GM12878 (cell line): ENCODE data around the gene LIN37. TPM values are rescaled to one million over a fixed set of nuclear protein-coding genes. Genes with fewer than 3 reads are reported as not detected.

Experiments used
- ATAC-seq: fragments of 200-7000 bp; cut with Tn5 transposase; 3 replicates; pipeline ENCODE4 v1.9.1; 2020; ENCODE audit warnings: mild to moderate bottlenecking, moderate library complexity
- BruUV-seq: library from RNA; stranded (reverse); fragments of 400-500 nt; replicated peaks from 2 replicates; lab custom pipeline; 2021; lab: Mats Ljungman, UMichigan
- CTCF ChIA-PET: fragments of 300-600 bp; sonication (Branson Sonifier 250); formaldehyde crosslinking; extraction: SDS; loops from one replicate; lab custom pipeline; 2021; ENCODE audit warnings: inconsistent platforms; lab: Yijun Ruan, JAX
- POLR2A ChIA-PET: fragments of 350-600 bp; formaldehyde crosslinking; extraction: SDS; loops from one replicate; lab custom pipeline; 2021; ENCODE audit warnings: inconsistent platforms; lab: Charles Lee
- RAD21 ChIA-PET: fragments of 300-600 bp; sonication (Branson Sonifier 250); formaldehyde crosslinking; loops from one replicate; lab custom pipeline; 2023; ENCODE audit warnings: antibody characterized with exemption; ENCODE audit not compliant: unreplicated experiment; lab: Charles Lee
- SMC1A ChIA-PET: fragments of 300-600 bp; sonication (Branson Sonifier 250); formaldehyde crosslinking; loops from one replicate; lab custom pipeline; 2023; ENCODE audit not compliant: unreplicated experiment, uncharacterized antibody; lab: Charles Lee
- DNase-seq: peaks from one replicate; pipeline ENCODE4 v3.0.0-alpha.2; 2011; ENCODE audit warnings: low read depth, low spot score
- FAIRE-seq: peaks from 3 replicates; lab custom pipeline; 2011; peaks lifted over from hg19 to GRCh38; lab: Jason Lieb, UNC
- H2AFZ ChIP-seq: 2 replicates; pipeline ENCODE4 v1.6.0; 2011; ENCODE audit warnings: low read depth, low read length, control low read depth; ENCODE audit not compliant: control insufficient read depth
- H3K27ac ChIP-seq: 2 replicates; pipeline ENCODE4 v1.5.1; 2011; ENCODE audit warnings: control low read depth; ENCODE audit not compliant: control insufficient read depth, insufficient read depth
- H3K27me3 ChIP-seq, 2 experiments: replicated peaks in 1 of 2; 2 replicates each; pipeline versions ENCODE4 v1.6.0 to v1.6.1; 2011; ENCODE audit warnings: low read length in 1 of 2; ENCODE audit not compliant: control insufficient read depth in 2 of 2, insufficient read depth in 2 of 2
- H3K36me3 ChIP-seq, 2 experiments: 2 replicates each; pipeline ENCODE4 v1.5.1; 2011; ENCODE audit warnings: low read length in 1 of 2; ENCODE audit not compliant: control insufficient read depth in 2 of 2, insufficient read depth in 2 of 2
- H3K4me1 ChIP-seq: 2 replicates; pipeline ENCODE4 v1.6.1; 2011; ENCODE audit warnings: mild to moderate bottlenecking, low read length, moderate library complexity, mixed read lengths; ENCODE audit not compliant: control insufficient read depth, insufficient read depth
- H3K4me2 ChIP-seq: 2 replicates; pipeline ENCODE4 v1.6.0; 2011; ENCODE audit warnings: control low read depth; ENCODE audit not compliant: control insufficient read depth, insufficient read depth
- H3K4me3 ChIP-seq: fragments of 200-600 bp; sonication (generic); 2 replicates; pipeline ENCODE4 v1.5.1; 2016
- H3K79me2 ChIP-seq: 2 replicates; pipeline ENCODE4 v1.6.0; 2011; ENCODE audit warnings: low read length; ENCODE audit not compliant: control insufficient read depth, insufficient read depth
- H3K9ac ChIP-seq: 2 replicates; pipeline ENCODE4 v1.8.0; 2011; ENCODE audit warnings: low read length, control low read depth, mixed read lengths; ENCODE audit not compliant: control insufficient read depth, insufficient read depth
- H3K9me3 ChIP-seq: replicated peaks from 3 replicates; pipeline ENCODE4 v1.5.1; 2011; ENCODE audit warnings: mild to moderate bottlenecking, low read length; ENCODE audit not compliant: control insufficient read depth, insufficient read depth
- H4K20me1 ChIP-seq: 2 replicates; pipeline ENCODE4 v1.6.0; 2011; ENCODE audit not compliant: control insufficient read depth, insufficient read depth
- BHLHE40 ChIP-seq, 2 experiments: fragments of 450-650 bp in 1 of 2; IDR thresholded peaks; 2 replicates each; pipeline ENCODE4 v1.6.1; 2011 to 2017; ENCODE audit warnings: low read depth in 2 of 2, borderline replicate concordance in 1 of 2, improper control_type of control experiment in 1 of 2, low read length in 1 of 2, mild to moderate bottlenecking in 1 of 2
- CREB1 ChIP-seq: IDR thresholded peaks from 2 replicates; pipeline ENCODE4 v1.6.1; 2012; ENCODE audit warnings: low read depth, mild to moderate bottlenecking, inconsistent platforms
- DPF2 ChIP-seq: fragments of 450-650 bp; IDR thresholded peaks from 2 replicates; pipeline ENCODE4 v1.6.1; 2017; ENCODE audit warnings: mild to moderate bottlenecking
- EGR1 ChIP-seq, 2 experiments: IDR thresholded peaks; 1 replicate in 1 of 2; 2 replicates in 1 of 2; pipeline ENCODE4 v1.6.1; 2011 to 2012; ENCODE audit warnings: low read depth in 2 of 2, low read length in 2 of 2, borderline replicate concordance in 1 of 2, mild to moderate bottlenecking in 1 of 2, moderate library complexity in 1 of 2
- ETV6 ChIP-seq, 2 experiments: fragments of 450-650 bp in 1 of 2; IDR thresholded peaks in 1 of 2; conservative IDR thresholded peaks in 1 of 2; 2 replicates each; pipeline ENCODE4 v1.6.1; 2014; ENCODE audit warnings: antibody characterized with exemption in 1 of 2, borderline replicate concordance in 1 of 2, low read depth in 1 of 2, mild to moderate bottlenecking in 1 of 2, moderate library complexity in 1 of 2
- JUNB ChIP-seq: IDR thresholded peaks from 2 replicates; pipeline ENCODE4 v1.6.1; 2016; ENCODE audit warnings: antibody characterized with exemption, mild to moderate bottlenecking
- MEF2A ChIP-seq: IDR thresholded peaks from 2 replicates; pipeline ENCODE4 v1.6.1; 2011; ENCODE audit warnings: low read depth, mild to moderate bottlenecking, low read length, moderate library complexity; ENCODE audit not compliant: insufficient read depth
- NFYB ChIP-seq: IDR thresholded peaks from 2 replicates; pipeline ENCODE4 v1.6.1; 2011; ENCODE audit warnings: low read depth, mild to moderate bottlenecking, low read length, improper control_type of control experiment, moderate library complexity; ENCODE audit not compliant: insufficient read depth
- NR2C1 ChIP-seq: fragments of 450-650 bp; IDR thresholded peaks from 2 replicates; pipeline ENCODE4 v1.6.1; 2017; ENCODE audit warnings: antibody characterized with exemption, mild to moderate bottlenecking, moderate library complexity
- PAX5 ChIP-seq: IDR thresholded peaks from 2 replicates; pipeline ENCODE4 v1.6.1; 2011; ENCODE audit warnings: low read depth, low read length, borderline replicate concordance
- POLR2A ChIP-seq: IDR thresholded peaks from 2 replicates; pipeline ENCODE4 v1.6.1; 2011; ENCODE audit warnings: low read depth, mild to moderate bottlenecking, low read length
- RBBP5 ChIP-seq: fragments of 200-600 bp; sonication (generic); conservative IDR thresholded peaks from 2 replicates; pipeline ENCODE4 v1.6.1; 2016
- SIN3A ChIP-seq: IDR thresholded peaks from 2 replicates; pipeline ENCODE4 v1.6.1; 2012; ENCODE audit warnings: low read depth, low read length, improper control_type of control experiment
- SIX5 ChIP-seq: IDR thresholded peaks from 2 replicates; pipeline ENCODE4 v1.6.1; 2011; ENCODE audit warnings: mild to moderate bottlenecking, low read depth, low read length, moderate library complexity; ENCODE audit not compliant: severe bottlenecking
- SRF ChIP-seq, 2 experiments: IDR thresholded peaks; 2 replicates each; pipeline ENCODE4 v1.6.1; 2011; ENCODE audit warnings: low read depth in 2 of 2, low read length in 2 of 2, mild to moderate bottlenecking in 1 of 2, moderate library complexity in 1 of 2
- TARDBP ChIP-seq: IDR thresholded peaks from 2 replicates; pipeline ENCODE4 v1.6.1; 2016; ENCODE audit warnings: borderline replicate concordance
- ZNF207 ChIP-seq: fragments of 450-650 bp; IDR thresholded peaks from 2 replicates; pipeline ENCODE4 v1.6.1; 2014; ENCODE audit warnings: antibody characterized with exemption, mild to moderate bottlenecking, borderline replicate concordance
- ZNF24 ChIP-seq: fragments of 450-650 bp; IDR thresholded peaks from 2 replicates; pipeline ENCODE4 v1.6.1; 2017; ENCODE audit warnings: antibody characterized with exemption, mild to moderate bottlenecking
- WGBS: methylation state at CpG from one replicate; pipeline ENCODE4 v1.1.6; 2016; ENCODE audit warnings: low lambda C conversion rate; ENCODE audit not compliant: insufficient replicate concordance, insufficient coverage; ENCODE audit errors: missing lambda C conversion rate; 5-methylcytosine and 5-hydroxymethylcytosine counted together
- in situ Hi-C: fragments of 300-500 bp; cut with MboI; formaldehyde crosslinking; loops from 9 replicates; pipeline ENCODE4 v1.14.3; 2018; ENCODE audit warnings: mixed read lengths
- intact Hi-C: fragments of 100-400 bp; cut with micrococcal nuclease; formaldehyde crosslinking; loops from one replicate; pipeline ENCODE4 v1.14.2; 2022; ENCODE audit not compliant: unreplicated experiment
- polyA plus RNA-seq, 11 experiments: library from polyadenylated mRNA; depleted of rRNA in 4 of 11; unstranded in 6 of 11; stranded (reverse) in 5 of 11; fragments of >200 nt; fragmentation: Nextera tagmentation in 4 of 11; fragmentation: Illumina TruSeq in 1 of 11; extraction: Ambion mirVana in 4 of 11; extraction: Trizol in 1 of 11; gene quantifications; 1 replicate in 1 of 11; 2 replicates in 10 of 11; pipeline versions ENCODE4 v1.2.1 to v1.2.3, GENCODE V29; 2011 to 2016; ENCODE audit warnings: inconsistent platforms in 2 of 11, missing spikeins in 2 of 11, low read depth in 1 of 11
- total RNA-seq, 4 experiments: library from RNA; depleted of rRNA in 3 of 4; stranded (reverse); fragments of >200 nt in 3 of 4; fragmentation: Illumina TruSeq in 1 of 4; extraction: Trizol in 1 of 4; gene quantifications; 2 replicates each; pipeline versions ENCODE4 v1.2.1 to v1.2.3, GENCODE V29; 2013 to 2021
- TF ChIP-seq, protein P1 (sequence below): fragments of 450-650 bp; conservative IDR thresholded peaks from 2 replicates; pipeline ENCODE4 v1.6.1; 2017; ENCODE audit warnings: mild to moderate bottlenecking, moderate library complexity

Gene LIN37
- total and polyA plus RNA-seq, 10 of the 15 experiments (the other 5 are each of a cell fraction or from before 2014, with no cell fraction given): 0.69 to 11.9 (median 7.6) TPM

DNA sequence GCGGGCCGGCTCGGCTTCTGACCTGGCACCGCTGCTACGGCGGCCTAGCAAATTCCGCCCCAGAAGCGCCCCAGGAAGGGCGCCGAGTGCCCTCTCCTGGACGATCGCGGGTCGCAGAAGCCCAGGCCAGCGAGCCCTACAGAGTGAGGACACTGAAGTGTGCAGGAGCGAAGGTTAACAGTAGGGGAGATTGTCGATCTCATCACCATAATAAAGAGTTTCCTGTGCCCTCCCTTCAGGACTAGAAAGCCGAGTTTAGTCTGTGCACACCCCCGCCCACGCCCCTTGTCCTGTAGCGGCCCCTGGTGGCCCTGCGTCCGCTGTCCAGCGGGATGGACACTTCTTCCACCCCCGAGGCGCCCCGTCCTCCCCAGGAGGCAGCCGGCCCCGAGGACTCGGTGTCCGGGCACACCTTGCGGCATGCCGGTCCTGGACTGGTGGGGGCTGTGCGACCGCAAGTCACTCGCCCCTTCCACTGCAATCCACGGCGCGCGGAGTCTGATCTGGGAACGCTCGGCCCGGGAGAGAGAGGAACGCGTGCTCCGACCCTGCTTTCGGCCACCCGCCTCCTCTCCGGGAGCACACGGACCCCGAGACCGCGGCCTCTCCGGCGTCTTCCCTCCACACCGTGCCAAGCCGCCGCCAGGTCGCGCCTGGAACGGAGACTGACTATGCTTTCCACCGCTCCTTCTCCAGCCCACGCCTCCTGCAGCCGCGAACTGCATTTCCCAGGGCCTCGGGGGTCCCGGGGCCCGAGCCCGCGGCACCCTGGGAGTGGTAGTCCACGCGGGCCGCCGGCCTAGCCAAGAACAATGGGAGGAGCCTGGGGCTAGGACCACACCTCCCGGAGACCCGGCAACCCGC is 31.3 kb upstream of the LIN37 start (continued):
- TF ChIP-seq NR2C1 (peak; percentile 86; the same call in 1 of the 2 replicates), TARDBP (peak; percentile 93), SIN3A (peak; percentile 24)
- TF ChIP-seq, all 136 proteins: peak for 45

- H3K4me3 ChIP-seq: peak within 1 kb of the TSS; percentile 97
- no peaks in the 10 kb centered on the region for H4K20me1 ChIP-seq
- FAIRE-seq (no peak), DNase-seq (no peak), ATAC-seq (peak; percentile 58)
- peak within 1 kb of the TSS; percentile 72 for H3K27ac ChIP-seq
- no peaks in the 10 kb centered on the region for H3K27me3 ChIP-seq
- POLR2A ChIA-PET: interaction anchor here (1.0 to 1.8 kb wide), 5 partner anchors 16 to 27 kb away, joined by 5 to 12 read pairs (median 6); partner anchors contain the start of genes IGFLR1, PSENEN and U2AF1L4
- peak within 1 kb of the TSS; percentile 87 for H2AFZ ChIP-seq
- no TSS peak for BruUV-seq
- no peaks in the 10 kb centered on the region for H3K9me3 ChIP-seq
- RAD21 ChIA-PET: interaction anchor here (1.2 to 1.5 kb wide), 4 partner anchors 21 to 208 kb away, joined by 3 to 8 read pairs (median 8); partner anchors contain the start of gene IGFLR1
- H3K36me3 ChIP-seq: peaks cover 0 to 9% of the 10 kb centered on the region in 2 experiments
- SMC1A ChIA-PET: interaction anchor here (0.9 to 1.5 kb wide), 5 partner anchors 16 to 27 kb away, joined by 3 to 8 read pairs (median 3); partner anchors contain the start of genes PSENEN and U2AF1L4
- peak within 1 kb of the TSS; percentile 83 for H3K9ac ChIP-seq
- in situ Hi-C loops (no loop called here), intact Hi-C loops (loop anchor here (1.0 to 2.0 kb wide), 4 partner anchors 23 to 213 kb away; partner anchors contain the start of genes PSENEN and U2AF1L4)
- H3K4me2 ChIP-seq: peak within 1 kb of the TSS; percentile 99
- H3K4me1 ChIP-seq: peaks cover 25% of the 10 kb centered on the region
- peaks cover 61% of the 10 kb centered on the region for H3K79me2 ChIP-seq
- WGBS: under 1% methylated on average over 40 of the region's 109 CpGs
- CTCF ChIA-PET: interaction anchor here (1.2 to 1.5 kb wide), 3 partner anchors 16 to 58 kb away, joined by 3 to 8 read pairs (median 3); no protein-coding TSS in a partner anchor
- TF ChIP-seq ETV6 (conservative IDR thresholded peaks at IDR 0.05 in 1 of 2, IDR thresholded peaks at IDR 0.05 in 1 of 2; ENCODE audit: borderline replicate concordance in 1 of 2, low read depth in 1 of 2) (no peak), POLR2A (peak; percentile 26), RBBP5 (no peak), SIX5 (peak; percentile 1), EGR1 (IDR thresholded peaks at IDR 0.05; ENCODE audit: borderline replicate concordance in 1 of 2, low read depth in 2 of 2, low read length in 2 of 2) (peak in 1 of 2 experiments; percentile 77; a peak in 2 of 3 replicates), SRF (IDR thresholded peaks at IDR 0.05; ENCODE audit: low read depth in 2 of 2, low read length in 2 of 2) (0 out of 4 replicates have a peak, but pooled peaks of 1 of the 2 experiments have one; percentile 47), MEF2A (no peak), DPF2 (no peak), ZNF207 (no peak), NFYB (no peak), PAX5 (no peak), CREB1 (peak; percentile 88), ZNF24 (0 out of 2 replicates have a peak, but pooled peaks have one; percentile 47), BHLHE40 (IDR thresholded peaks at IDR 0.05; ENCODE audit: borderline replicate concordance in 1 of 2, low read depth in 2 of 2, low read length in 1 of 2) (peak in 1 of 2 experiments; percentile 60; a peak in 2 of 4 replicates), JUNB (no peak)
- TF ChIP-seq, protein P1, sequence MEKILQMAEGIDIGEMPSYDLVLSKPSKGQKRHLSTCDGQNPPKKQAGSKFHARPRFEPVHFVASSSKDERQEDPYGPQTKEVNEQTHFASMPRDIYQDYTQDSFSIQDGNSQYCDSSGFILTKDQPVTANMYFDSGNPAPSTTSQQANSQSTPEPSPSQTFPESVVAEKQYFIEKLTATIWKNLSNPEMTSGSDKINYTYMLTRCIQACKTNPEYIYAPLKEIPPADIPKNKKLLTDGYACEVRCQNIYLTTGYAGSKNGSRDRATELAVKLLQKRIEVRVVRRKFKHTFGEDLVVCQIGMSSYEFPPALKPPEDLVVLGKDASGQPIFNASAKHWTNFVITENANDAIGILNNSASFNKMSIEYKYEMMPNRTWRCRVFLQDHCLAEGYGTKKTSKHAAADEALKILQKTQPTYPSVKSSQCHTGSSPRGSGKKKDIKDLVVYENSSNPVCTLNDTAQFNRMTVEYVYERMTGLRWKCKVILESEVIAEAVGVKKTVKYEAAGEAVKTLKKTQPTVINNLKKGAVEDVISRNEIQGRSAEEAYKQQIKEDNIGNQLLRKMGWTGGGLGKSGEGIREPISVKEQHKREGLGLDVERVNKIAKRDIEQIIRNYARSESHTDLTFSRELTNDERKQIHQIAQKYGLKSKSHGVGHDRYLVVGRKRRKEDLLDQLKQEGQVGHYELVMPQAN: peak; percentile 4; the same call in 1 of the 2 replicates
Measured at GRCh38 chr19:35717665-35718344, 30.6 kb upstream of the LIN37 start, which contains the start of gene KMT2B. KMT2B (plus strand) TSS chr19:35718003; CDS start chr19:35718019, 16 bp downstream.
